ENCODE measurements around the gene CFHR4.
"Not testable (repeated sequence)": the region's sequence is repeated elsewhere in the genome, so short reads cannot be mapped to it uniquely, and the experiment has no call there.

Gene CFHR4

DNA sequence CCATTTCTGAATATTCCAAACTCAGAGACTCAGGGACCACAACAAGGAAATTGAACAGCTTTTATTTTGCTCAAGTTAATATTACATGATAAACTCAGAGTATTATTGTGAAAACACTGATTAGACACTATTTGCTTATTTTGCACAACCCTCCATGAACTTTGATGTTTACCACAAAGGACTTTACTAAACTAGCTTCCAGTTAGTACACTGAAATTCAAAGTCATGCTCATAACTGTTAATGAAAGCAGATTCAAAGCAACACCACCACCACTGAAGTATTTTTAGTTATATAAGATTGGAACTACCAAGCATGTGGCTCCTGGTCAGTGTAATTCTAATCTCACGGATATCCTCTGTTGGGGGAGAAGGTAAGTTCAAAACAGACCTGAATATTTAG is 55.7 kb downstream of the CFHR4 start, which contains the start of gene CFHR2:
CFHR2 (plus strand) TSS at position 171 of the 400 bp plus-strand sequence; CDS start at position 314, 143 bp downstream.
- DNase-seq = not testable (repeated sequence)

DNA sequence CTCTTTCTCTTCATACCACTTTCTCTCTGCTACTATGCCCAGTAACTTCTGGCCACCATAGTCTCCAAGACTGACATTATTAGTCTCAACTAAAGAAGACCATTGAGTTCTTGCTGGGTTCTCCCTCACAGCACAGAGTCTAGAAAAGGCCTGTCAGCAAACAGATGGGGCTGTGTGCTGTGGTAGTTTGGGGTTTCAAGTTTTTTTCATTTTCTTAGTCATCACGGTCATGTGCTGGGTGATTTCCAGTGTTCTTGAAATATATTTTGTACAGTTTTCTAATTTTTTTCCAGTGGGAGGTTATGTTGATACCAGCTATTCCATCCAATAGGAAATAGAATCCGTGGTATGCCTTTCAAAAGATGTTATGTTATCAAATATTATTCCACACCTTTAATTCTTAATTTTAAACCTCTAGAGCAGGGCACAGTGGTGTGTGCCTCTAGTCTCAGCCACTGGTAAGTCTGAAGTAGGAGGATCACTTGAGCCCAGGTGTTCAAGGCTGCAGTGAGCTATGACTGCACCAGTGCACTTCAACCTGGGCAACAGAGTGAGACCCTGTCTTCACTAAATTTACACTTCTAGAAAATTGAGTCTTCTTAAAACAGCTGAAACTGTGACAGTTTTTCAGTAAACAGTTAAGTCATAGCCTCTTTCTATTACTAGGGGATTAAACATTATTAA is 64.0 kb downstream of the CFHR4 start:
- DNase-seq = no peak

DNA sequence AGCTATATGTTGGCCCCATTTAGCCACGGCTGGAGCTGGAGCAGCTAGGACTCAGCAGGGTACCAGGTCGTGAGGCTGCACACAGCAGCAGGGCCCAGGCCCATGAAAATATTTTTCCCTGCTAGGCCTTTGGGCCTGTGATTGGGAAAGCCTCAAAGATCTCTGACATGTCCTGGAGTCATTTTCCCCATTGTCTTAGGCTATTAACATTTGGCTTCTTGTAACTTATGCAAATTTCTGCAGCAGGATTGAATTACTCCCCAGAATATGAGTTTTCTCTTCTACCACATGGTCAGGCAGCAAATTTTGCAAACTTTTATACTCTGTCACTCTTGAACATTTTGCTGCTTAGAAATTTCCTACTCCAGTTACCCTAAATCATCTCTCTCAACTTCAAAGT is 66.9 kb downstream of the CFHR4 start:
- no peak for DNase-seq

DNA sequence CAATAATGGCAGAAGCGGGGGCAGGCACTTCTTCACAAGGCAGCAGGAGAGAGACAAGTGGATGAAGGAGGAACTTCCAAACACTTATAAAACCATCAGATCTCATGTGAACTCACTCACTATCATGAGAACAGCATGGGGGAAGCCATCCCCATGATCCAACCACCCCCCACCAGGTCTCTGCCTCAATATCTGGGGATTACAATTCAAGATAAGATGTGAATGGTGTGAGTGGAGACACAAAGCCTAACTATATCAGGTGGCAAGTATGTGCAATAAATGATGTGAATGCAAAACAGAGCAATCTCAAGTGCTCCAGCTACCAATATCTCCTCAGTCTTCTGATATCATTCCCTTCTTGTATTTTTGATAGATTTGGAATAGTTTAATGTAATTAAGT is 68.1 kb downstream of the CFHR4 start:
- DNase-seq = no peak

DNA sequence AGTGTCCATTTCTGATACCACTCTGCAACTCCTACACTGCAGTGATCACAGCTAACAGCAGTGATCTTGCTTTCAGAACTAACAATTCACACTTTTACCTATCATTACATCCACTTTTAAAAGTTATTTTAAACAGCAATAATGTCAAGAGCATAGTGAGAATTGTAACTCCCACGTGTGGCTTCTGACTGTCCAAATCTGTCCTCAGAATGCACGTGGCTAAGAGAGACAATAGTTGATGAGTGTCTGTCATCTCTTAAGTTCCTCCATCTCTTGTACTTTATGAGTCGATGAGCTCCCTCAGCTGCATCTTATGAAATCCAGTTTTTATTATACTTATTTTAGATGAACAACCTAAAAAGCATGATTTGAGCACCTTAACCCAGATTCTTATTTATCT is 73.0 kb downstream of the CFHR4 start:
- no peak for DNase-seq
